ENCODE measurements around the gene CCM2L.

Gene CCM2L

DNA sequence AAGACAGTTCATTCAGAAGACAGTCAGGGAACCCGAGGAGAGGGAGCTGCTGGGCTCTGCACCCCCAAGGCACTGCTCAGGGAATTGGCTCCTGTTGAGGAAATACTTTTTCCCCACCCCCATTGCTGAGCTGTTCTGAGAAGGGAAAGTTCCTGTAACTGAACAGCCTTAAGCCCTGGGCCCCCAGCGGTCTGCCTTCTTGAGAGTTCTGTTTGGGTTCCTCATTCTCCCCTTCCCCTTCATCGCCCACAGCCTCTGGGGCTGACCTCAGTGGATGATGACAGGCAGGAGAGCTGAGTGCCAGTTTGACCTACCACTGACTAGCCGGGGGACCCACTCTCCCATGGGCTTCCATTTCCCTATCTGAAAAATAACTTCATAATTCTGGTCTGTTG is 52.5 kb downstream of the CCM2L start:
- no peak for FAIRE-seq

DNA sequence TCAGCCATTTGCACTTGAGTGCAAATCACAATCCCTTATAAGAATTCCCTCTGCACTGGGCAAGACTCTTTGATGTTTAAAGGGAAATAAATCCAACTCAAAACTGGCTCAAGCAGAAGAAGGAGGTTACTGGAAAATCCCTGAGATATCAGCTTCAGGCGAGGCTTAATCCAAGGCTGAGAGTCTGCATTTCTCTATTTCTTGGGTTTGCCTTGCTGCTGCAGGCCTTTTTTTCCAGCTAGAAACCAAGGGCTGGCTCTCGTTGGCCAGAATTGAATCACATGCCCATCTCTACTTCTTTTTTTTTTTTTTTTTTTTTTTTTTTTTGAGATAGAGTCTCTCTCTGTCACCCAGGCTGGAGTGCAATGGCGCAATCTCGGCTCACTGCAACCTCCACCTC is 53.5 kb downstream of the CCM2L start:
- FAIRE-seq, result no peak

DNA sequence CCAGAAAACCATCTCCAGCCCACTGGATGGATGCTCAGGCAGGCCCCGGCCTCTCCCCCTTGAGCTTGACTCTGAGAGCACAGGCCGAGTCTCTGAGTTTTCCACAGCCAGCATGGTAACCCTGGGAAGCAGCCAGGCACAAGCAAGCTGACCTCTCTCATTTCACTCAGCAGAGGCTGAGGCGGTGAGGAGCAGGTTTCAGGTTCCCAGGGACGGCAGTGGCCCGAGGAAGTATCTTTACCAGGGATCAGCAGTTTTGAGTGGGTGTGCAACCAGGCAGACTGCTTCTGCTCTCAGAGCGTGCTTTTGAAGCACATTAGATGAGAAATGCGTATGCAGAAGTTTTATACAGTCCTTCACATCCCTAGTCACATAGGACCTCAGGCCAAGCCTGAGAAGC is 54.4 kb downstream of the CCM2L start:
- FAIRE-seq, result no peak

DNA sequence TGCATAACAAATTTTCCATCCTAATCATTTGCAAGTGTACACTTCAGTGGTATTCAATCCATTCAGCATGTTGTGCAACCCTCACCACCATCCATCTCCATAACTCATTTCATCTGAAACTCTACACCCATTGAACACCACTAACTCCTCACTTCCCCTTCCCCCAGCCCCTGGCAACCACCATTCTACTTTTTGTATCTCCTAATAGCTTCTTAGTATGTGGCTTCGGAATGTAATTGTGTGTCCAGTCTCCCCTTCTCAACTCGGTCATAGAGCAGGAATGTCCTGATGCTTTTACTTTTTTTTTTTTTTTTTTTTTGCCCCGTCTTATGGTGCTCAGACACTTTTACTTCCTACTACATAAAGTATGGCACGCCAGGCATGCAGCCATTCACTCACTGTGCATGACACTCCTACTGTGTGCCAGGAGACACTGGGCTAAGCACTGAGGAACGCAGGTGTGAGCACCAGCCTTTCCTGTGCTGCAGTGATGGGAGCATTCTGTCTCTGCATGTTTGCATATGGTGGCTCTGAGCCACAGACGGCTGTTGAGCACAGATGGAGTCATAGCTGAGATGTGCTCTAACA is 57.1 kb downstream of the CCM2L start:
- no peak for FAIRE-seq

DNA sequence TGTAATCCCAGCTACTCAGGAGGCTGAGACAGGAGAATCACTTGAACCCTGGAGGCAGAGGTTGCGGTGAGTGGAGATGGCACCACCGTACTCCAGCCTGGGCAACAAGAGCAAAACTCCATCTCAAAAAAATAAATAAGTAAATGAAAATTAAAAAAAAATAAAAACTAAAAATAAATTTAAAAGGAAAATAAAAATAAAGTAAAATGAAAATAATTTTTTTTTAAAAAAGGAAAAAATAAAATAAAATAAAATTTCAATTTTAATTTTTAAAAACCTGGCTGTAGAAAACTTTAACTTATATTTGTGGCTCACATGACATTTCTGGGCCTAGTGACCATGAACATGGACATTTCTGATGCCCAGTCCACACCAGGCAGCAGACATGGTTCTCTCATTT is 57.9 kb downstream of the CCM2L start:
- peak; percentile 63 for FAIRE-seq

DNA sequence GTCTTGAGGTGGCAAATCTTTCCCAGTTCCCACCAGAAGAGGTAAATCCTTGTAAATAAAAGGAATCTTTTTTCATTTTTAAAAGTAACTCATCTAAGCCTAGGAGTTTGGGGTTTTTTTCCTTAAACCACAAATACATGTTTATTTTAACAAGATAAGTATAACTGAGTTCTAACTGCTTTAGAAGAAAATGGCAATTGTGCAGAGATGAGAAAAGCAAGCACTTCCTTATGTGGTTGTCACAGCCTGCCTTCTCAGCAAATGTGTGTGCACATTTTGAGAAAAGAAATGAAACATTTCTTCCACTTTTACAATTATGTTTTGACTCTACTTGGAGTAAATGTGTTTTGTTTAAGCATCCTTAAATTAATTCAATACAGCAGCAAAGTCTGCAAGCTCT is 59.5 kb downstream of the CCM2L start:
- no peak for FAIRE-seq

DNA sequence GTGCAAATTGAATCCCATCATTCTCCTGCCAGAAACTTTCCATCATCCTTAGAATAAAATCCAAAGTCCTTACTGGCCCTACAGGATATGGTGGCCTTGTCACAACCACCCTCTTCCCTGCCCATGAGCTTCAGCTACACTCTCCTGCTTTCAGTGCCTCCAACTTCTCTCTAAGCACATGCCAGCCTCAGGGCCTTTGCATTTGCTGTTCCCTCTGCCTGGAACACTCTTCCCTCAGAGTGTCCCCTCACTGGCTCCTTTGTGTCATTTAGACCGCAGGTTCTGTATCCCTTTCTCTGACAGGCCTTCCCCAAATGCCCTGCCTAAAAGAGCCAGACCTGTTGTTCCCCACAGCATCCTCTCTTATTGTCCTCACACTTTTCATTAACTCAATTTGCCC is 60.0 kb downstream of the CCM2L start:
- no peak for FAIRE-seq

DNA sequence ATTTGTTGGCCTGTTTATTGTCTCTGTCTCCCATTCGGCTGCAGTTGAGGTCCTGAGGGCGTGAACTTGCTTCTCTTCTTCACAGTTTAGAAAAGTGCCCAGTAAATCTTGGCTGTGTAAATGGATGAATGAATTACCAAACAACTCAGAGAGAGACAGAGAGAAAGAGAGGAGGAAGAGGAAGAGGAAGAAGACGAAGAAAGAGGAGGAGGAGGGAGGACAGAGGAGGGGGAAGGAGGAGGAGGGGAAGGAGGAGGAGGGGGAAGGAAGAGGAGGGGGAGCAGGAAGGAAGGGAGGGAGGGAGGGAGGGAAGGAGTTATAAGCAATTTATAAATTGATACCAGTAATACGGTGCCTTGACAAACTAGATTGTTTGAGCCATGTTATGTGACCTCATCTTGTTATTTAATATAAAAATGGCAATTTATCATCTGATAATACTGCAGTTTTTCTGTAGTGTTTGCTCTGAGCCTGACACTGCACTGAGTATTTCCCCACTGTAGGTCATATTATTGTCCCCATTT is 60.5 kb downstream of the CCM2L start:
- FAIRE-seq, result no peak

DNA sequence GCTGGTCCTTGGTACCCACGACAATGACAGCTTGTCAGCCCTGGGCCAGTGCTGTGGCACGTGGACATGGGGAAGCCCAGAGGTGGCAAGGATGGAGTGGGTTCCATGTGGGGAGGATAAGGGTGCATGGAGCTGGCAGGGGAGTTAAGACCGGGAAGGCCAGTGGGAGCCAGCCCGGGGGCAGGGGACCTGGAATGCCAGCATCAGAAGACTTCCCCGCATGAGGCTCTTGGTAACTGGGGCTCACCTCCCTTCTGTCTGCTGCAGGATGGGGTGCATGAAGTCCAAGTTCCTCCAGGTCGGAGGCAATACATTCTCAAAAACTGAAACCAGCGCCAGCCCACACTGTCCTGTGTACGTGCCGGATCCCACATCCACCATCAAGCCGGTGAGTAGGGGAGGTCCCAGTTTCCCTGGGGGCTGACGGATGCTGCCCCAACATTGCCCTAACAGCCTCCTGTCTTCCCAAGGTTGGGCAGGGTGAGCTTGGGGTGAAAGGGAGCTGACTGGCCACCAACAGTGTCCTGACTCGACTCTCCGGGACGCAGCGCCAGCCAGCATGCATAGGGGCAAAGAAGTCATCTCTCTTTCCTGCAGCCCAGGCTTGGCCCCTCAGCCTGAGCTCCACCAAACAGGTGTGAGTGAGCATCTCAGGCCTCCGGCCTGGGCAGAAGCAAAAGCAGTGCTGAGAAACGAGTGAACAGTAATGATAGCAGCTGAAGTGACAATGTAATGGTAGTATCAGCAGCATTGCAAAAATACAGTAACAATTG is 61.3 kb downstream of the CCM2L start:
- FAIRE-seq, result no peak

DNA sequence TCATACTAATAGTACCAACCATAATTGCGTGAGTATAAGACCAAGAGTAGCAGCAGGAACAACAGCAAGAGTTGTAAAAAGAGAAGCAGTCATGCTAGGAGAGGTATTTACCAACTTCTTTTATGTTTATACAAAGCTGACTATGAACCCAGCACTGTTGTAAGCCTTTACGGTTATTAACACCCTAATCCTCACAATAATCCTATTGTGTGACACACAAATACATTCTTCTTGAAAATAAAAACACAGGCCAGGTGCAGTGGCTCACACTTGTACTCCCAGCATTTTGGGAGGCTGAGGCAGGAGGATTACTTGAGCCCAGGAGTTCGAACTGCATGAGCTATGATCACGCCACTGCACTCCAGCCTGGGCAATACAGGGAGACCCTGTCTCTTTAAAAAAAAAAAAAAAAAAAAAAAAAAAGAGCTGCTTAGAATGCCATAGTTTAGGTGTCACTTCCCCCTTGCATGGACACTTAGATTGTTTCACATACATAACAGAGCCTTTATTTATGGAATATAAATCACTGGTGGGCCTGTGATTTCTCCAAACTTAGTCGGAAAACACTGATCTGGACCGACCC is 62.0 kb downstream of the CCM2L start:
- FAIRE-seq, result no peak

DNA sequence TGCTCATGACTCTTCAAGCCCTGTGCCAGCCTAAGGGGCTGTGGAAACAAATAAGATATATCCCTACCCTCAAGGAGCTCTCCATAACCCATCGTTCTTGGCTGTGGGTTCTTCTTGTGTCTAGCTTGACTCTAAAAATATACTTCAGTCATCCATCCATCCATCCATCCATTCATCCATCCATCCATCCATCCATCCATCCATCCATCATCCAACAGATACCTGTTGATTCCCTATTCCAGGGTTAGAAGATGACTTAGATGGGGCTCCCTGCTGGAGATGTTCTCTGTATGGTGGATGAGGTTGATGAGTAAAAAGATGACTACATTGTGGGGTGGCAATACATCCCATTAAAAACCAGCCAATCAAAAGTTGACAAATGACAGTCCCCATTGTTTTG is 65.3 kb downstream of the CCM2L start:
- no peak for FAIRE-seq

DNA sequence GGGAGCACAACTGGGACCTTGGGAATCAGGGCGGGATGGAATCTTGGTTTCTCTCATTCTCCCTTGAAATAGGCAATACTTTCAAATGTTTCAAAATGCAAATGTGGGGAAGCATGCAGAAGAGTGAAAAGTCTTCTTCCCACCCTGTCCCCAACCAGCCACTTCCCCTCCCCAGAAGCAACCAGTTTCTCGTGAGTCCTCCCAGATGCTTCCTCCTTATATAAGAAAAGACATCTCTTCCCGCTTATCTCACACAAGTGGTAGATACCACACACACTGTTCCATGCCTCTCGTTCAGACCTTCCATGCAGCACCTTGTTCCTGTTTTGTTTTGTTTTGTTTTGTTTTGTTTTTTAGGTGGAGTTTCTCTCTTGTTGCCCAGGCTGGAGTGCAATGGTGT is 67.0 kb downstream of the CCM2L start:
- FAIRE-seq, result no peak

DNA sequence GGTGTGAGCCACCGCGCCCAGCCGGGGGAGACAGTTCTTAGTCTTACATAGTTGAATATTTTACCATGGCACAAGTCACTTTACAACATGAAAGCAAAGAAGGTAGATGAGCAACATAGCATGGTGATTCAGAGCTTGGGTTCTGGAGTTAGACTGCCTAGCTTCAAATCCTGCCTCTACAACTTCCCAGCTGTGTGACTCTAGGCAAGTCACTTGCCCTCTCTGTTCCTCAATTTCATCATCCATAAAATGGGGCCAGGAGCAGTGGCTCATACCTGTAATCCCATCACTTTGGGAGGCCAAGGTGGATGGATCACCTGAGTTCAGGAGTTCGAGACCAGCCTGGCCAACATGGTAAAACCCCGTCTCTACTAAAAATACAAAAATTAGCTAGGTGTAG is 68.1 kb downstream of the CCM2L start:
- no peak for FAIRE-seq

DNA sequence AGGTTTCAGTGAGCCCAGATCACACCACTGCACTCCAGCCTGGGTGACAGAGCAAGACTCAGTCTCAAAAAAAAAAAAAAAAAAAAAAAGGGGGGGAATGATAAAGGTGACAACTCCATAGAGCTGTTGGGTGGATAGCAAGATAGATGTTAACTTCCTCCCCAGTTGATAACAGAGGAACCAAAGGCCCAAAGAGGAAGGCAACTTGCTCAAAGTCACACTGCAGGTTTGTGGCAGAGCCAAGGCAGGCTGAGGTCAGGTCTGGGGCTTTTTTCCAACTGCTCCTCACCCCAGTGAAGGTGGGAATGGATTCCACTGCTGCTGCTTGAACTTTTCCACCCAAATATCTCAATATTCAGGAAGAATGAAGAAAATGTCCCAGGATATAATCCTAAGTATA is 68.6 kb downstream of the CCM2L start:
- no peak for FAIRE-seq

DNA sequence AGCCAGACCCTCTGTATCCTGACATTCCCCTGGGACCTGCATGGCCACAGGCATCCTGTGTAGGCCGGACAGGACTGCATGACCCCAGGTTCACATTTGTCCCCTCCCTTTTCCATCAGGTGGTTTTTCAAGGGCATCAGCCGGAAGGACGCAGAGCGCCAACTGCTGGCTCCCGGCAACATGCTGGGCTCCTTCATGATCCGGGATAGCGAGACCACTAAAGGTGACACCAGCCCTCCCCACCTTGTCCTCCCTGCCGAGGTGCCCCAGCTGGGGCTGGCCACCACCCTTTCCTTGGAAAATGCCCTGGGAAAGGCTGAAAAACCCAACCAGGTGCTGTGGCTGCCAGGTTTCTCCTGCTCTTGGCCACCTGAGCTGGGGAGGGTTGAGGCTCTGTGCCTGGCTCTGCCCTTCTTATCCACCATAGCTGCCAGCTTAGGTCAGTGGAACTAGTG is 69.4 kb downstream of the CCM2L start:
- FAIRE-seq, result no peak

DNA sequence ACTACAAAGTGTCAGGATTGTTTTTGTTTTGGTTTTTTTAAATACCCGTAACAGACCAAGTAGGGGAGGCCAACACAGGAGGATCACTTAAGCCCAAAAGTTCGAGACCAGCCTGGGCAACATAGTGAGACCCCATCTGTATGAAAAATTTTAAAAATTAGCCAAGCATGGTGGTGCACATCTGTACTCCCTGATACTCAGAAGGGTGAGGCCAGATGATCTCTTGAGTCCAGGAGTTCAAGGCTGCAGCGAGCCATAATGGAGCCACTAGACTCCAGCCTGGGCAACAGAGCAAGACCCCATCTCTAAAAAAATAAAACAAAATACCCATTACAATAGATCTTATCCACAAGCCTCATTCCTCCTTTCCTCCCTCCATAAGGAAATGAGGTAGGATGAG is 70.5 kb downstream of the CCM2L start:
- no peak for FAIRE-seq
